HG02870 (cell line): ENCODE data around the gene LRRN1.

Experiments used
- ATAC-seq: cut with Tn5 transposase; IDR thresholded peaks from one replicate; pipeline ENCODE4 v1.9.1; 2021; ENCODE audit warnings: mild to moderate bottlenecking, moderate library complexity; ENCODE audit not compliant: unreplicated experiment

Gene LRRN1

GRCh38 chr3:3799173-3800079 is at the start of gene LRRN1:
LRRN1 (plus strand) TSS chr3:3799431; CDS start chr3:3844642, 45,211 bp downstream.
- ATAC-seq = peak; percentile 44

- no peak for ATAC-seq
These were observed 45.8 kb upstream of the LRRN1 start for GRCh38 chr3:3753416-3753815.

- no peak for ATAC-seq
These were observed 33.6 kb upstream of the LRRN1 start for GRCh38 chr3:3765661-3766060.

- no peak for ATAC-seq
These were observed 33.1 kb upstream of the LRRN1 start for GRCh38 chr3:3766140-3766539.

GRCh38 chr3:3771094-3771493 is 28.1 kb upstream of the LRRN1 start:
- no peak for ATAC-seq

- ATAC-seq = no peak
These were observed 27.7 kb upstream of the LRRN1 start for GRCh38 chr3:3771567-3771966.

GRCh38 chr3:3772338-3772737 is 26.9 kb upstream of the LRRN1 start:
- no peak for ATAC-seq

GRCh38 chr3:3772920-3773319 is 26.3 kb upstream of the LRRN1 start:
- ATAC-seq = no peak

GRCh38 chr3:3776607-3777006 is 22.6 kb upstream of the LRRN1 start:
- ATAC-seq = no peak

- no peak for ATAC-seq
These were observed 21.0 kb upstream of the LRRN1 start for GRCh38 chr3:3778216-3778615.

- ATAC-seq = no peak
These were observed 20.5 kb upstream of the LRRN1 start for GRCh38 chr3:3778641-3779270.

GRCh38 chr3:3782457-3782856 is 16.8 kb upstream of the LRRN1 start:
- no peak for ATAC-seq

GRCh38 chr3:3783210-3783609 is 16.0 kb upstream of the LRRN1 start:
- ATAC-seq = no peak

- no peak for ATAC-seq
These were observed 15.5 kb upstream of the LRRN1 start for GRCh38 chr3:3783696-3784095.

- no peak for ATAC-seq
These were observed 6.8 kb upstream of the LRRN1 start for GRCh38 chr3:3792391-3792790.

GRCh38 chr3:3798631-3799113 is 559 bp upstream of the LRRN1 start:
- peak; percentile 60 for ATAC-seq

GRCh38 chr3:3800080-3800455 is 837 bp downstream of the LRRN1 start:
- ATAC-seq = no peak

- ATAC-seq = no peak
These were observed 1.7 kb downstream of the LRRN1 start for GRCh38 chr3:3800685-3801493.

- no peak for ATAC-seq
These were observed 2.2 kb downstream of the LRRN1 start for GRCh38 chr3:3801494-3801841.

GRCh38 chr3:3802046-3802445 is 2.8 kb downstream of the LRRN1 start:
- no peak for ATAC-seq

GRCh38 chr3:3804560-3804959 is 5.3 kb downstream of the LRRN1 start:
- ATAC-seq = no peak
